Hepatic stellate cell (primary cell): ENCODE results near the gene KLHL24.
"Not testable (repeated sequence)": the region's sequence is repeated elsewhere in the genome, so short reads cannot be mapped to it uniquely, and the experiment has no call there.

Experiments used
- DNase-seq: peaks from one replicate; pipeline ENCODE4 v3.0.0; 2011; ENCODE audit warnings: low spot score

Gene KLHL24, protein sequence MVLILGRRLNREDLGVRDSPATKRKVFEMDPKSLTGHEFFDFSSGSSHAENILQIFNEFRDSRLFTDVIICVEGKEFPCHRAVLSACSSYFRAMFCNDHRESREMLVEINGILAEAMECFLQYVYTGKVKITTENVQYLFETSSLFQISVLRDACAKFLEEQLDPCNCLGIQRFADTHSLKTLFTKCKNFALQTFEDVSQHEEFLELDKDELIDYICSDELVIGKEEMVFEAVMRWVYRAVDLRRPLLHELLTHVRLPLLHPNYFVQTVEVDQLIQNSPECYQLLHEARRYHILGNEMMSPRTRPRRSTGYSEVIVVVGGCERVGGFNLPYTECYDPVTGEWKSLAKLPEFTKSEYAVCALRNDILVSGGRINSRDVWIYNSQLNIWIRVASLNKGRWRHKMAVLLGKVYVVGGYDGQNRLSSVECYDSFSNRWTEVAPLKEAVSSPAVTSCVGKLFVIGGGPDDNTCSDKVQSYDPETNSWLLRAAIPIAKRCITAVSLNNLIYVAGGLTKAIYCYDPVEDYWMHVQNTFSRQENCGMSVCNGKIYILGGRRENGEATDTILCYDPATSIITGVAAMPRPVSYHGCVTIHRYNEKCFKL

GRCh38 chr3:183635431-183636220, at the start of gene KLHL24:
Gene KLHL24, plus strand, starts transcription at chr3:183635623. Its CDS starts 14,734 bp downstream, at chr3:183650357.
- DNase-seq, result peak; percentile 92

DNA sequence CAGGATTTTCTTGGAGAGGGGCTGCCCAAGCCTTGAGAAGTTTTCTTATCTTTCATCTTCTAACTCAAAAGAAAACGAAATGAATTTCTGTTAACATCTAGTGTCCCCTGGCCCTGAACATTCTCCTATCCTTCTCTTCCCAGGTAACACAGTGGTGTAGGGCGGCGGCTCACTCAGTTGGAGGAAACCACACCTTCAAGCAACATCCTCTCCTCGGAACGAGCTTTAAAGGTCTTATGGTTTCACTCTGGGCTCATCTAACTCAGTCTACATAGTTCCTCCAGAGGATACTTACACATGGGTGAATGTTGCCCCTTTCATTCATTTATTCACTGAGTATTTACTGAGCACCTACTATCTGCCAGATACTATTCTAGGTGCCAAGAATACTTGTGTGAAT, 48.9 kb upstream of the KLHL24 start:
- DNase-seq, result no peak

- no peak for DNase-seq
Observed at GRCh38 chr3:183587336-183587735, 48.1 kb upstream of the KLHL24 start.

- DNase-seq, result no peak
Observed at GRCh38 chr3:183590442-183590841, 45.0 kb upstream of the KLHL24 start.

- no peak for DNase-seq
Observed at GRCh38 chr3:183591881-183592521, 43.4 kb upstream of the KLHL24 start.

DNA sequence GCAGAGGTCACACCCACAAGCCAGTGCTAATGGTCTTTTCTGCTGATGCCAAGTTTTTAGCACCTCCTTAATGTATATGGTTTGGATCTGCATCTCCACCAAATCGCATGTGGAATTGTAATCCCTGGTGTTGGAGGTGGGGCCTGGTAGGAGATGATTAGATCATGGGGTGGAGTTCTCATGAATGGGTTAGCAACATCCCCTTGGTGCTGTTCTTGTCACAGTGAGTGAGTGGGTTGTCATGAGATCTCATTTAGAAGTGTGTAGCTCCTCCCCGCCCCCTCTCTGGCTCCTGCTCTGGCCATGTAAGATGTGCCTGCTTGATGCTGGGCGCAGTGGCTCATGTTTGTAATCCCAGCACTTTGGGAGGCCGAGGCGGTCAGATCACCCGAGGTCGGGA, 42.6 kb upstream of the KLHL24 start:
- DNase-seq, result no peak

GRCh38 chr3:183594636-183595035, 40.8 kb upstream of the KLHL24 start:
- no peak for DNase-seq

GRCh38 chr3:183597959-183598358, 37.5 kb upstream of the KLHL24 start:
- no peak for DNase-seq

GRCh38 chr3:183611326-183611725, 24.1 kb upstream of the KLHL24 start:
- not testable (repeated sequence) for DNase-seq

DNA sequence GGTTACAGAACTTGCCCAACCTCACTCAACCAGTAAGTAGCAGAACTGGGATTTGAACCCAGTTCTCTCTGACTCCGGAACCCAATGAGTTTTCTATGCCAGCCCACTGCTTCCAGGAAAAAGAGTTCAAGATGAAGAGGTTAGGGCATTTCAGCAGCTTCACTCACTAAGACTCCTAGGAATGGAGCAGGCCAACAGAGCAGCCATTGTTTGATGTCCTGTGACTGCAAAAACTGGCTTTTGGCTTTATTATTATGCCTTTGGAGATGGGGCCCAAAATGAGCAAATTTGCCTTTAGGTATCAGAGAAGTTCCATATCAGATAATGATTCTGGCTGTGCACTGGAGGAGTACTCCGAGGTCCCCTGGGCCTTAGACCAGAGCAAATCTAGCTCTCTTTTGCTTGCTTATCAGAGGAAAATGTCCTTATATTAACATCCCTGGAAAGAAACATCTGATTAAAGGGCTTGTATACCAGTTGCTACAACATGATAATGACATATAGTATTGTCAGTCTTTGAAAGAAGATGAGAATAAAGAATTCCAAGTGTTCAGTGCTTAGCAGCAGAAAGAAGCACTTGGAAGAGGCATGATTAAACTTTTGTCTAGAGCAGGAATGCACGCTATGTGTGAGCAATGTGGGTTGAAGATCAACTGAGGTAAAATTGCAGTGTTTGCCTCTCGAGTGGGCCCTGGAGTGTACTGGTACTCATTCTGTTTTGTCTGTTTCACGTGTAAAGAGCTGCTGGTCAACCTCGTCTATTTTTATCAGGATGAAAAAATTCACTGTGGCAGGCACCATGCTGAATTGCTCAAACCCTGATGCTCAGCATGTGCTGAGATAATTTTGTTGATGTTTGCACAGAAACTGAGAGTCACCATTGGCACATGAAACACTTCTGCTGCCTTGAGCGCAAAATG, 21.8 kb upstream of the KLHL24 start:
- no peak for DNase-seq

DNA sequence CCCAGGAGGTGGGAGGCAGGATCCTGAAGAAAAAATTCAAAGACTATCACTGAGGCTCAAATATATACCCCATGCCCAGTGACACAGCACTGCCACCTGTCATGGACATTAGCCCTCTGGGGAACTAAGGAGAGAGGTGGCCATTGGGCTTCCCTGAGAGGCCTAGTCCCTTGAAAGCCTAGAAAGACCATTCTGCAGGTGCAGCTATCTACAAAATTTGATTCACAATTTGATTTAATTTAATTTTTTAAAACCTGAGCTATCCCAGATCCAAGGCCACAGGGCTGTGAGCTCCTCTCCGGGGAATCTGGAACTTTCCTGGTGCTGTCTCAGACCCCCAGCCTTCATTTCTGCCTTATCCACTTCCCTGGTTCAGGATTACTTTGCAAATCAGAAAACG, 16.9 kb upstream of the KLHL24 start:
- DNase-seq, result no peak

- DNase-seq, result no peak
Observed at GRCh38 chr3:183619010-183619409, 16.4 kb upstream of the KLHL24 start.

GRCh38 chr3:183619624-183620251, 15.7 kb upstream of the KLHL24 start:
- DNase-seq, result no peak

DNA sequence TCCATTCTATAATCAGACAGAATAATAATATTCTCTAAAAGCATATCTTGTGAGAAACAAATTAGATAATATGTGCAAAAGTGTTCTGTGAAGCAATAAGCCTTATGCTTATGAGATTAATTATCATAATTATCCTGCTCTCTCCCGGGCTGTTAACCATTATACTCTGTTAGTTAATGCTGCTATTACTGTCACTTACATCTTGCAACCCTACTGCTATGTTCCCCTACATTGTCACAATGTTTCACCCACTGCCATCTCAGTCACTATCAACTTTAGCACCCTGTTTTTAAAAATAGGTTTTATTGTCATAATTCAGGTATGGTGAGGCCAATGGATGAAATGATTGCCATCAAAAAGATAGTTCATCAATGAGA, 15.2 kb upstream of the KLHL24 start:
- no peak for DNase-seq

GRCh38 chr3:183622473-183622872, 12.9 kb upstream of the KLHL24 start:
- not testable (repeated sequence) for DNase-seq

GRCh38 chr3:183626877-183627594, 8.4 kb upstream of the KLHL24 start:
- DNase-seq, result peak; percentile 28

DNA sequence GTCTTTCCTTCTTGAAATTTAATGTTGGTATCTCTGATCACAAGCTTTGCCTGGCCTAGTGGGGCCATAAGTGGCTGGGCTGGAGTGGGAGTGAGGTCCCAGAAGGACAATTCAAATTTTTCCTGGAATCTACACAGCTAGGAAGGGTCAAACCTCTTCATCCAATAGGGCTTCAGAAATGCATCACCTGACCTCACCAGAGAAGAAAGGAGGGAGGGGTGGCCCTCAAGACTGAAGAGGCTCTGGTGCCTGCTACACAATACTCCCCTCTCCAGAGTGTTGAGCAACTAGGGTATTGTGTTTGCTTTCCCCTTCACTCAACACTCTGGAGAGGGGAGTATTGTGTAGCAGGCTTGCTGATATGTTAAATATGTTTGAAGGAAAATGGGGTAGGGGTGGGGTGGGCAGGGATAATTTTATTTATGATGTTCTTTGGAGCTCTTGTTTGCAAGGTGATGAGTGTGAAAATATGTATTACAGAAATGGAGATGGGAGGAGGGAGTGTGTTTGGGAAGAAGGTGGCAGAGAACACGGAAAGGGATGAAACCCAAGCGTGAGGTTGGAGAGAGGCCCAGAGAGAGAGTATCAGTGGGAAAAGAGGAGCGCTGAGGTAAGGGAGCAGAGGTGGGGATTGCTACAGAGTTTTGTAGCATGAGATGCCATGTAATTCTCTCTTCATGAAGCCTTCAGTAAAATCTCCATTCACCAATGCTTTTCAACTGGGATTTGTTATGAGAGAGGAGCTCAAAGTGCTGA, 5.7 kb upstream of the KLHL24 start:
- no peak for DNase-seq

GRCh38 chr3:183631715-183632114, 3.7 kb upstream of the KLHL24 start:
- DNase-seq, result no peak

GRCh38 chr3:183632725-183633124, 2.7 kb upstream of the KLHL24 start:
- DNase-seq, result not testable (repeated sequence)
